ENCODE data around the gene MGAT3.

The MGAT3 gene

GRCh38 chr22:39519681-39520225 is 62.9 kb downstream of the MGAT3 start (continued):
- peak; percentile 91 for TF ChIP-seq ZBTB10 (tag by site-specific recombination; IDR thresholded peaks at IDR 0.05)
- TF ChIP-seq ZNF311 (tag by site-specific recombination; IDR thresholded peaks at IDR 0.05; ENCODE audit: borderline replicate concordance), result no peak
- TF ChIP-seq ZNF558 (tag by site-specific recombination; IDR thresholded peaks at IDR 0.05), result no peak
- peak; percentile 75; the same call in 1 of the 2 replicates for TF ChIP-seq ZBTB20 (tag by site-specific recombination; IDR thresholded peaks at IDR 0.05)
- TF ChIP-seq ZBTB48 (tag by site-specific recombination; IDR thresholded peaks at IDR 0.05), result peak; percentile 85
- peak; percentile 84 for TF ChIP-seq ZNF2 (tag by site-specific recombination; IDR thresholded peaks at IDR 0.05)
- TF ChIP-seq GLIS2 (tag by site-specific recombination; IDR thresholded peaks at IDR 0.05), result peak; percentile 99
- no peak for TF ChIP-seq ZFHX2 (tag by site-specific recombination; conservative IDR thresholded peaks at IDR 0.05)
- TF ChIP-seq IKZF3 (tag by site-specific recombination; IDR thresholded peaks at IDR 0.05), result no peak; the same call in 1 of the 2 replicates
- no peak for TF ChIP-seq ZNF416 (tag by site-specific recombination; IDR thresholded peaks at IDR 0.05)
- TF ChIP-seq ZNF707 (tag by site-specific recombination; IDR thresholded peaks at IDR 0.05), result no peak
- peak; percentile 26; the same call in 1 of the 2 replicates for TF ChIP-seq ZBTB1 (tag by site-specific recombination; IDR thresholded peaks at IDR 0.05)
- peak; percentile 95 for TF ChIP-seq GLIS1 (tag by site-specific recombination; IDR thresholded peaks at IDR 0.05)
- peak; percentile 63 for TF ChIP-seq ZNF837 (tag by site-specific recombination; IDR thresholded peaks at IDR 0.05)
- no peak for TF ChIP-seq ZNF768 (tag by site-specific recombination; IDR thresholded peaks at IDR 0.05)
- TF ChIP-seq ZNF302 (tag by site-specific recombination; IDR thresholded peaks at IDR 0.05; ENCODE audit: low read depth), result no peak
- TF ChIP-seq HOXD13 (CRISPR knock-in tag; IDR thresholded peaks at IDR 0.05; ENCODE audit: borderline replicate concordance), result peak; percentile 80; the same call in 1 of the 2 replicates
- no peak for TF ChIP-seq ZNF155 (tag by site-specific recombination; IDR thresholded peaks at IDR 0.05)
- TF ChIP-seq ZNF391 (tag by site-specific recombination; IDR thresholded peaks at IDR 0.05; ENCODE audit: borderline replicate concordance, low read depth), result no peak; the same call in 1 of the 2 replicates
- TF ChIP-seq ZNF202 (tag by site-specific recombination; IDR thresholded peaks at IDR 0.05; ENCODE audit: borderline replicate concordance), result no peak
- 0 out of 2 replicates have a peak, but pooled peaks have one; percentile 4 for TF ChIP-seq ZNF184 (tag by site-specific recombination; IDR thresholded peaks at IDR 0.05)
- TF ChIP-seq PRDM2 (tag by site-specific recombination; IDR thresholded peaks at IDR 0.05; ENCODE audit: borderline replicate concordance), result no peak
- TF ChIP-seq GFI1B (tag by site-specific recombination; IDR thresholded peaks at IDR 0.05), result no peak
- peak; percentile 37; the same call in 1 of the 2 replicates for TF ChIP-seq PBX3 (CRISPR knock-in tag; IDR thresholded peaks at IDR 0.05)
- 0 out of 2 replicates have a peak, but pooled peaks have one; percentile 54 for TF ChIP-seq ZNF449 (tag by site-specific recombination; IDR thresholded peaks at IDR 0.05)
- no peak for TF ChIP-seq ZNF324 (tag by site-specific recombination; IDR thresholded peaks at IDR 0.05)
- TF ChIP-seq FEZF1 (tag by site-specific recombination; IDR thresholded peaks at IDR 0.05), result no peak
- no peak for TF ChIP-seq KLF7 (tag by site-specific recombination; IDR thresholded peaks at IDR 0.05; ENCODE audit: borderline replicate concordance)
- TF ChIP-seq WT1 (tag by site-specific recombination; IDR thresholded peaks at IDR 0.05), result 0 out of 2 replicates have a peak, but pooled peaks have one; percentile 30
- TF ChIP-seq ZNF335 (tag by site-specific recombination; conservative IDR thresholded peaks at IDR 0.05), result peak; percentile 93
- TF ChIP-seq ZNF266 (tag by site-specific recombination; IDR thresholded peaks at IDR 0.05; ENCODE audit: low read depth), result no peak
